PC-3 (cell line): ENCODE results near the gene TRIP11. TPM values are rescaled to one million over a fixed set of nuclear protein-coding genes. Genes with fewer than 3 reads are reported as not detected.

Experiments used
- ATAC-seq: fragments of 200-7000 bp; cut with Tn5 transposase; 2 replicates; pipeline ENCODE4 v1.9.1; 2020; ENCODE audit warnings: mild to moderate bottlenecking, moderate library complexity
- BruUV-seq: library from RNA; stranded (reverse); fragments of 400-500 nt; replicated peaks from 2 replicates; lab custom pipeline; 2021; lab: Mats Ljungman, UMichigan
- CTCF ChIA-PET: fragments of 300-600 bp; sonication (Branson Sonifier 250); formaldehyde crosslinking; loops from one replicate; lab custom pipeline; 2022; ENCODE audit warnings: antibody characterized with exemption; lab: Charles Lee
- POLR2A ChIA-PET: fragments of 300-600 bp; sonication (Branson Sonifier 250); formaldehyde crosslinking; loops from one replicate; lab custom pipeline; 2022; ENCODE audit warnings: antibody characterized with exemption; ENCODE audit not compliant: unreplicated experiment; lab: Charles Lee
- DNase-seq: peaks from one replicate; pipeline ENCODE4 v3.0.0-alpha.2; 2015
- H2AFZ ChIP-seq: fragments of 300-600 bp; sonication (generic); 2 replicates; pipeline ENCODE4 v1.6.0; 2016; ENCODE audit warnings: antibody characterized with exemption, low read length
- H3F3A ChIP-seq: fragments of 300-600 bp; sonication (generic); one replicate; pipeline ENCODE4 v1.6.0; 2017; ENCODE audit warnings: antibody characterized with exemption, low read length, control low read depth, mild to moderate bottlenecking; ENCODE audit not compliant: unreplicated experiment
- H3K27ac ChIP-seq: fragments of 300-600 bp; sonication (generic); 2 replicates; pipeline ENCODE4 v1.5.1; 2016; ENCODE audit warnings: mild to moderate bottlenecking, low read length
- H3K27me3 ChIP-seq: fragments of 300-600 bp; sonication (generic); 2 replicates; pipeline ENCODE4 v1.6.1; 2016; ENCODE audit warnings: low read length, mixed read lengths
- H3K36me3 ChIP-seq: fragments of 300-600 bp; sonication (generic); 2 replicates; pipeline ENCODE4 v1.6.1; 2016; ENCODE audit warnings: low read depth, mixed run types, low read length, mixed read lengths
- H3K4me1 ChIP-seq: fragments of 300-600 bp; sonication (generic); 2 replicates; pipeline ENCODE4 v1.5.1; 2016; ENCODE audit warnings: low read length; ENCODE audit not compliant: insufficient read depth
- H3K4me2 ChIP-seq: fragments of 300-600 bp; sonication (generic); 2 replicates; pipeline ENCODE4 v1.6.0; 2016; ENCODE audit warnings: low read length
- H3K4me3 ChIP-seq: fragments of 300-600 bp; sonication (generic); 2 replicates; pipeline ENCODE4 v1.5.1; 2016; ENCODE audit warnings: mild to moderate bottlenecking, low read length, mixed read lengths
- H3K79me2 ChIP-seq: fragments of 300-600 bp; sonication (generic); 2 replicates; pipeline ENCODE4 v1.6.1; 2017; ENCODE audit warnings: low read length, mixed read lengths
- H3K9ac ChIP-seq: fragments of 300-600 bp; sonication (generic); 2 replicates; pipeline ENCODE4 v1.6.0; 2016; ENCODE audit warnings: mild to moderate bottlenecking, low read length
- H3K9me2 ChIP-seq: fragments of 300-600 bp; sonication (generic); replicated peaks from 2 replicates; pipeline ENCODE4 v1.6.1; 2016; ENCODE audit warnings: mixed run types, low read length, mixed read lengths
- H3K9me3 ChIP-seq: fragments of 300-600 bp; sonication (generic); 2 replicates; pipeline ENCODE4 v1.6.1; 2016; ENCODE audit warnings: low read length, mixed read lengths
- H4K20me1 ChIP-seq: fragments of 300-600 bp; sonication (generic); 2 replicates; pipeline ENCODE4 v1.6.1; 2016; ENCODE audit warnings: low read length, mixed read lengths
- CTCF ChIP-seq: fragments of 300-600 bp; sonication (generic); conservative IDR thresholded peaks from 2 replicates; pipeline ENCODE4 v1.5.1; 2017; ENCODE audit warnings: antibody characterized with exemption, low read depth, mild to moderate bottlenecking, low read length
- EZH2 ChIP-seq: fragments of 300-600 bp; sonication (generic); IDR thresholded peaks from one replicate; pipeline ENCODE4 v1.6.1; 2017; ENCODE audit warnings: antibody characterized with exemption, mild to moderate bottlenecking, low read length; ENCODE audit not compliant: unreplicated experiment
- EZH2phosphoT487 ChIP-seq: fragments of 300-600 bp; sonication (generic); IDR thresholded peaks from 2 replicates; pipeline ENCODE4 v1.6.1; 2018; ENCODE audit warnings: mild to moderate bottlenecking, antibody characterized with exemption, low read length, borderline replicate concordance
- intact Hi-C: fragments of 100-400 bp; cut with micrococcal nuclease; formaldehyde crosslinking; loops from 2 replicates; pipeline ENCODE4 v1.9.0; 2023
- total RNA-seq: library from RNA; depleted of rRNA; stranded (reverse); fragments of >200 nt; gene quantifications from 2 replicates; pipeline ENCODE4 v1.2.3, GENCODE V29; 2014

TRIP11 gene
- total RNA-seq, 1 experiment from 2014 or later = 14.3 TPM

GRCh38 chr14:91964011-91964410, 75.8 kb downstream of the TRIP11 start:
- H3K9ac ChIP-seq = no peak overlapping the region
- H2AFZ ChIP-seq = no peak overlapping the region
- no peaks in the 10 kb centered on the region for H3K4me1 ChIP-seq
- H3K9me3 ChIP-seq = no peaks in the 10 kb centered on the region
- no peaks in the 10 kb centered on the region for H4K20me1 ChIP-seq
- no peaks in the 10 kb centered on the region for H3F3A ChIP-seq
- no peak overlapping the region for H3K27ac ChIP-seq
- POLR2A ChIA-PET = no interaction called here
- H3K36me3 ChIP-seq = peaks cover 4% of the 10 kb centered on the region; the same call in 1 of the 2 replicates
- no peak overlapping the region for H3K4me3 ChIP-seq
- no peaks in the 10 kb centered on the region for H3K9me2 ChIP-seq
- ATAC-seq (no peak), DNase-seq (no peak)
- intact Hi-C loops = no loop called here
- BruUV-seq = no TSS peak
- no peaks in the 10 kb centered on the region for H3K27me3 ChIP-seq
- TF ChIP-seq EZH2 (no peak), CTCF (no peak)
- H3K79me2 ChIP-seq = no peaks in the 10 kb centered on the region
- CTCF ChIA-PET = no interaction called here
- H3K4me2 ChIP-seq = no peak overlapping the region

- H3K9ac ChIP-seq = no peak overlapping the region
- peaks cover 2% of the 10 kb centered on the region; the same call in 1 of the 2 replicates for H3K36me3 ChIP-seq
- no peaks in the 10 kb centered on the region for H3K79me2 ChIP-seq
- ATAC-seq = no peak
- no peaks in the 10 kb centered on the region for H3K9me2 ChIP-seq
- no peaks in the 10 kb centered on the region for H4K20me1 ChIP-seq
- H3K4me2 ChIP-seq = no peak overlapping the region
- ChIA-PET CTCF (no interaction called here), POLR2A (no interaction called here)
- no peak overlapping the region for H2AFZ ChIP-seq
- H3K27me3 ChIP-seq = no peaks in the 10 kb centered on the region
- no peak overlapping the region for H3K27ac ChIP-seq
- no peaks in the 10 kb centered on the region for H3F3A ChIP-seq
- no peaks in the 10 kb centered on the region for H3K9me3 ChIP-seq
- TF ChIP-seq CTCF = no peak
- TF ChIP-seq EZH2 = no peak
- TF ChIP-seq EZH2phosphoT487 = no peak
- intact Hi-C loops = no loop called here
- no peak overlapping the region for H3K4me3 ChIP-seq
- no peaks in the 10 kb centered on the region for H3K4me1 ChIP-seq
- BruUV-seq = no TSS peak
- DNase-seq = no peak
Observed at GRCh38 chr14:91963465-91963864, 76.4 kb downstream of the TRIP11 start.

GRCh38 chr14:91961297-91962220, 78.3 kb downstream of the TRIP11 start:
- H3K27ac ChIP-seq = no peak overlapping the region
- no peaks in the 10 kb centered on the region for H4K20me1 ChIP-seq
- H2AFZ ChIP-seq = no peak overlapping the region
- H3K4me2 ChIP-seq = no peak overlapping the region
- no peaks in the 10 kb centered on the region for H3K79me2 ChIP-seq
- no peak for DNase-seq
- ChIA-PET CTCF (no interaction called here), POLR2A (interaction anchor here (0.7 kb wide), 1 partner anchor 429 kb away, joined by 6 read pairs; no protein-coding TSS in a partner anchor)
- intact Hi-C loops = no loop called here
- no peak for ATAC-seq
- BruUV-seq = no TSS peak
- no peak overlapping the region for H3K9ac ChIP-seq
- TF ChIP-seq CTCF = no peak
- no peaks in the 10 kb centered on the region for H3K27me3 ChIP-seq
- no peaks in the 10 kb centered on the region for H3F3A ChIP-seq
- no peak overlapping the region for H3K4me3 ChIP-seq
- H3K36me3 ChIP-seq = no peaks in the 10 kb centered on the region
- no peaks in the 10 kb centered on the region for H3K9me2 ChIP-seq
- H3K9me3 ChIP-seq = no peaks in the 10 kb centered on the region
- H3K4me1 ChIP-seq = no peaks in the 10 kb centered on the region
